Pancreas (tissue), 10 donors: ENCODE results near the gene ZBTB24. TPM values are rescaled to one million over a fixed set of nuclear protein-coding genes. Genes with fewer than 3 reads are reported as not detected.

Experiments
- ATAC-seq, 4 donors: fragments of 200-7000 bp; cut with Tn5 transposase; one replicate each; pipeline versions ENCODE4 v1.8.0 to v1.9.1; 2020; ENCODE audit warnings: mild to moderate bottlenecking in 4 of 4, moderate library complexity in 4 of 4
- DNase-seq, 6 donors: peaks; one replicate each; pipeline ENCODE4 v3.0.0-alpha.2; 2020
- FAIRE-seq: peaks from 2 replicates; lab custom pipeline; 2012; peaks lifted over from hg19 to GRCh38; lab: Jason Lieb, UNC
- H3K27ac ChIP-seq, 4 donors: fragments of 200-600 bp; sonication (generic); 1 replicate in 3 of 4; 2 replicates in 1 of 4; pipeline versions ENCODE4 v1.5.0 to v1.8.0; 2020
- H3K27me3 ChIP-seq, 4 donors: fragments of 200-600 bp; one replicate each; pipeline ENCODE4 v1.8.0; 2021
- H3K36me3 ChIP-seq, 3 donors: fragments of 200-600 bp; sonication (generic) in 1 of 3; one replicate each; pipeline versions ENCODE4 v1.5.0 to v1.8.0; 2020 to 2021
- H3K4me1 ChIP-seq, 3 donors: fragments of 200-600 bp; one replicate each; pipeline ENCODE4 v1.8.0; 2021
- H3K4me3 ChIP-seq, 4 donors: fragments of 200-600 bp; sonication (generic) in 2 of 4; one replicate each; pipeline versions ENCODE4 v1.5.0 to v1.8.0; 2020 to 2021
- H3K9me3 ChIP-seq, 4 donors: fragments of 200-600 bp; one replicate each; pipeline ENCODE4 v1.8.0; 2021
- WGBS, 2 donors: extraction: QIAGEN DNeasy Blood & Tissue Kit; methylation state at CpG; one replicate each; pipeline ENCODE4 v1.1.7; 2013; 5-methylcytosine and 5-hydroxymethylcytosine counted together
- intact Hi-C, 3 donors: fragments of 100-400 bp; cut with DNase I; formaldehyde crosslinking; loops; one replicate each; pipeline versions ENCODE4 v1.11.1 to v1.14.2; 2022
- polyA plus RNA-seq, 2 donors: library from polyadenylated mRNA; stranded (reverse); fragments of 200-250 nt; gene quantifications; one replicate each; pipeline ENCODE4 v1.2.3, GENCODE V29; 2013
- total RNA-seq, 6 donors: library from RNA; stranded (reverse); fragmentation: NEBNext Ultra II Directional in 4 of 6; extraction: Animal tissue kit (Norgen Biotek cat#: 25700) in 4 of 6; gene quantifications; one replicate each; pipeline versions ENCODE4 v1.2.1 to v1.2.4, GENCODE V29; 2021 to 2023
- TF ChIP-seq, protein P1 (sequence below), 4 donors: fragments of 200-600 bp; sonication (generic) in 3 of 4; IDR thresholded peaks; one replicate each; pipeline versions ENCODE4 v1.5.0 to v1.8.0; 2021; ENCODE audit warnings: antibody characterized with exemption in 4 of 4
- donor health status: healthy with polysubstance abuse.
- donor health status: DM: no; HTN: no; CAD: no; lungs with moderate emphysema.
- donor health status: DM: no; HTN: no; CAD: no.
- donor health status: control.
- donor health status: control.
- donor health status: Bipolar disorder and iron deficiency.
- donor health status: DM: yes; HTN: yes; CAD: no.
- donor health status: DM: no; HTN: no; CAD: no.
- donor health status: DM: no; HTN: no; CAD: no.
- donor health status: DM: yes; HTN: yes; CAD: no.

The ZBTB24 gene
- total and polyA plus RNA-seq, 8 donors = 2.2 to 4.3 (median 2.8) TPM

- ATAC-seq = peak; percentile 45 to 68 (median 64)
- peak overlapping the region; percentile 50 to 94 (median 86) for H3K4me3 ChIP-seq
- no peak for FAIRE-seq
- no peaks in the 10 kb centered on the region for H3K9me3 ChIP-seq
- H3K27me3 ChIP-seq = no peaks in the 10 kb centered on the region
- intact Hi-C loops = no loop called here
- H3K36me3 ChIP-seq = no peaks in the 10 kb centered on the region
- H3K27ac ChIP-seq = peak overlapping the region; percentile 71 to 92 (median 86)
- peaks cover 0 to 13% (median 7%) of the 10 kb centered on the region in 3 donors for H3K4me1 ChIP-seq
- WGBS, 2 donors = 1% methylated on average over 24 to 31 of the region's 31 CpGs
- DNase-seq = peak; percentile 51 to 83 (median 65)
- TF ChIP-seq, protein P1, sequence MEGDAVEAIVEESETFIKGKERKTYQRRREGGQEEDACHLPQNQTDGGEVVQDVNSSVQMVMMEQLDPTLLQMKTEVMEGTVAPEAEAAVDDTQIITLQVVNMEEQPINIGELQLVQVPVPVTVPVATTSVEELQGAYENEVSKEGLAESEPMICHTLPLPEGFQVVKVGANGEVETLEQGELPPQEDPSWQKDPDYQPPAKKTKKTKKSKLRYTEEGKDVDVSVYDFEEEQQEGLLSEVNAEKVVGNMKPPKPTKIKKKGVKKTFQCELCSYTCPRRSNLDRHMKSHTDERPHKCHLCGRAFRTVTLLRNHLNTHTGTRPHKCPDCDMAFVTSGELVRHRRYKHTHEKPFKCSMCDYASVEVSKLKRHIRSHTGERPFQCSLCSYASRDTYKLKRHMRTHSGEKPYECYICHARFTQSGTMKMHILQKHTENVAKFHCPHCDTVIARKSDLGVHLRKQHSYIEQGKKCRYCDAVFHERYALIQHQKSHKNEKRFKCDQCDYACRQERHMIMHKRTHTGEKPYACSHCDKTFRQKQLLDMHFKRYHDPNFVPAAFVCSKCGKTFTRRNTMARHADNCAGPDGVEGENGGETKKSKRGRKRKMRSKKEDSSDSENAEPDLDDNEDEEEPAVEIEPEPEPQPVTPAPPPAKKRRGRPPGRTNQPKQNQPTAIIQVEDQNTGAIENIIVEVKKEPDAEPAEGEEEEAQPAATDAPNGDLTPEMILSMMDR (IDR thresholded peaks at IDR 0.05) = no peak
These were observed 41.8 kb downstream of the ZBTB24 start for GRCh38 chr6:109441069-109441816.

- Histone ChIP-seq H3K4me3 (peak within 1 kb of the TSS; percentile 50 to 94 (median 86)), H3K4me1 (peaks cover 0 to 13% (median 7%) of the 10 kb centered on the region in 3 donors), H3K9me3 (no peaks in the 10 kb centered on the region), H3K27ac (peak within 1 kb of the TSS; percentile 71 to 92 (median 86)), H3K27me3 (no peaks in the 10 kb centered on the region), H3K36me3 (no peaks in the 10 kb centered on the region)
- TF ChIP-seq, protein P1 (IDR thresholded peaks at IDR 0.05) = peak in 1 of 4 donors; percentile 10
- WGBS, 2 donors = 0% methylated on average over 41 to 102 of the region's 102 CpGs
- FAIRE-seq = no peak
- ATAC-seq = peak; percentile 89 to 93 (median 92)
- DNase-seq = peak; percentile 87 to 94 (median 92)
- intact Hi-C loops = no loop called here
These were observed 42.5 kb downstream of the ZBTB24 start, which contains the start of the genes PPIL6 and SMPD2 for GRCh38 chr6:109440331-109441068. PPIL6 (minus strand) TSS chr6:109440628; CDS start chr6:109440590, 38 bp downstream. SMPD2 (plus strand) TSS chr6:109440724; CDS start chr6:109441122, 398 bp downstream.

GRCh38 chr6:109436041-109436440 lies 47.0 kb downstream of the ZBTB24 start:
- Histone ChIP-seq H3K36me3 (no peaks in the 10 kb centered on the region), H3K4me1 (peaks cover 0 to 7% (median 5%) of the 10 kb centered on the region in 3 donors), H3K27ac (no peak overlapping the region), H3K9me3 (no peaks in the 10 kb centered on the region), H3K27me3 (no peaks in the 10 kb centered on the region), H3K4me3 (no peak overlapping the region)
- ATAC-seq (no peak), DNase-seq (no peak), FAIRE-seq (no peak)
- TF ChIP-seq, protein P1 (IDR thresholded peaks at IDR 0.05) = no peak
- 86 to 91% methylated on average over 5 of the region's 5 CpGs for WGBS, 2 donors
- intact Hi-C loops = no loop called here

DNA sequence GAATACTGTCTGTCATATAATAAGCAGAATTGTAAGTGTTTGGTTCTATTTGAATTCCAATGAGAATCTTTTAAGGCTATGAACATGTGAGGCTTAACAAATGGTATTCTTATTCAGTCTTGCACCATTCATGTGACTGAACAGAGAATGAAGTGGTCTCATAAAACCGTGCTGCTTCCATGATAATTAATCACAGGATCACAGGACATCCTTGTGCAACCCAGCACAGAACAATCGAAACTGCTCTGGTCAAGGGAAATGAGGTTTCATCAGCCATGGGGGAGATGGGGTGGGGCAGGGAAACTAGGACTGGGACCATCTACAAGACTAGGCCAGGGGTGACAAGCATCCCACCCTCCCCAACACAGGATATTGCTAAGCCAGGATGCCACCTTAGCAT lies 48.6 kb downstream of the ZBTB24 start:
- 53 to 58% methylated on average over 2 of the region's 2 CpGs for WGBS, 2 donors
- peaks cover 0 to 4% (median 3%) of the 10 kb centered on the region in 3 donors for H3K4me1 ChIP-seq
- no peak for DNase-seq
- intact Hi-C loops = no loop called here
- H3K27ac ChIP-seq = no peak overlapping the region
- no peaks in the 10 kb centered on the region for H3K36me3 ChIP-seq
- no peaks in the 10 kb centered on the region for H3K9me3 ChIP-seq
- no peak for FAIRE-seq
- TF ChIP-seq, protein P1 (IDR thresholded peaks at IDR 0.05) = no peak
- no peaks in the 10 kb centered on the region for H3K27me3 ChIP-seq
- no peak for ATAC-seq
- no peak overlapping the region for H3K4me3 ChIP-seq
